HEK293 (cell line): ENCODE measurements around the gene TSEN2.

Experiments used
- CTCF ChIA-PET: fragments of 350-600 bp; formaldehyde crosslinking; extraction: SDS; loops from one replicate; lab custom pipeline; 2021; ENCODE audit warnings: antibody characterized with exemption; lab: Yijun Ruan, JAX
- POLR2A ChIA-PET: fragments of 300-600 bp; formaldehyde crosslinking; extraction: SDS; loops from one replicate; lab custom pipeline; 2020; ENCODE audit warnings: antibody characterized with exemption, inconsistent platforms; lab: Yijun Ruan, JAX
- H3K27ac ChIP-seq: fragments of 200-500 bp; sonication (Bioruptor generic); 2 replicates; pipeline ENCODE4 v1.5.1; 2014; ENCODE audit warnings: low read depth, low read length, control low read depth, inconsistent platforms; ENCODE audit errors: extremely low read depth
- H3K36me3 ChIP-seq, 2 experiments: fragments of 200-500 bp in 1 of 2; sonication (Bioruptor generic) in 1 of 2; 1 replicate in 1 of 2; 2 replicates in 1 of 2; pipeline ENCODE4 v1.5.1; 2014 to 2017; ENCODE audit warnings: inconsistent platforms in 2 of 2, low read length in 2 of 2; ENCODE audit not compliant: control insufficient read depth in 2 of 2, insufficient read depth in 1 of 2
- H3K4me1 ChIP-seq: fragments of 200-500 bp; sonication (Bioruptor generic); 2 replicates; pipeline ENCODE4 v1.5.1; 2014; ENCODE audit warnings: mild to moderate bottlenecking, low read length, inconsistent platforms; ENCODE audit not compliant: control insufficient read depth, insufficient read depth
- H3K4me3 ChIP-seq: 2 replicates; pipeline ENCODE4 v1.5.1; 2011; ENCODE audit warnings: low read depth, mild to moderate bottlenecking, control low read depth, low read length, moderate library complexity
- H3K9me3 ChIP-seq: fragments of 200-500 bp; sonication (Bioruptor generic); 2 replicates; pipeline ENCODE4 v1.5.1; 2014; ENCODE audit warnings: low read depth, low read length, inconsistent platforms; ENCODE audit not compliant: control insufficient read depth, insufficient read depth
- EGR2 ChIP-seq: fragments of 450-650 bp; formaldehyde crosslinking; IDR thresholded peaks from 2 replicates; pipeline ENCODE4 v1.5.1; 2016; ENCODE audit warnings: low read depth, missing biosample characterization, missing genetic modification characterization
- GLIS1 ChIP-seq: fragments of 450-650 bp; formaldehyde crosslinking; IDR thresholded peaks from 2 replicates; pipeline ENCODE4 v1.5.1; 2016; ENCODE audit warnings: missing biosample characterization, missing genetic modification characterization
- HOXC10 ChIP-seq: sonication (generic); formaldehyde crosslinking; IDR thresholded peaks from 2 replicates; pipeline ENCODE4 v1.8.1; 2023; ENCODE audit warnings: mild to moderate bottlenecking, missing genetic modification reagents
- KLF1 ChIP-seq: fragments of 450-650 bp; formaldehyde crosslinking; IDR thresholded peaks from 2 replicates; pipeline ENCODE4 v1.5.1; 2016; ENCODE audit warnings: missing biosample characterization, missing genetic modification characterization
- KLF7 ChIP-seq: fragments of 450-650 bp; formaldehyde crosslinking; IDR thresholded peaks from 2 replicates; pipeline ENCODE4 v1.5.1; 2016; ENCODE audit warnings: missing biosample characterization, missing genetic modification characterization, borderline replicate concordance
- SALL2 ChIP-seq: fragments of 450-650 bp; formaldehyde crosslinking; IDR thresholded peaks from 2 replicates; pipeline ENCODE4 v1.5.0; 2017; ENCODE audit warnings: missing biosample characterization, mild to moderate bottlenecking, missing genetic modification characterization, borderline replicate concordance
- SP3 ChIP-seq: fragments of 450-650 bp; formaldehyde crosslinking; IDR thresholded peaks from 2 replicates; pipeline ENCODE4 v1.5.1; 2016; ENCODE audit warnings: missing biosample characterization, missing genetic modification characterization
- ZBTB48 ChIP-seq: fragments of 450-650 bp; formaldehyde crosslinking; IDR thresholded peaks from 2 replicates; pipeline ENCODE4 v1.5.1; 2016; ENCODE audit warnings: missing biosample characterization, missing genetic modification characterization
- ZEB2 ChIP-seq: fragments of 450-650 bp; formaldehyde crosslinking; IDR thresholded peaks from 2 replicates; pipeline ENCODE4 v1.5.1; 2016; ENCODE audit warnings: missing biosample characterization, missing genetic modification characterization
- ZNF138 ChIP-seq: fragments of 450-650 bp; formaldehyde crosslinking; IDR thresholded peaks from 2 replicates; pipeline ENCODE4 v1.5.1; 2016; ENCODE audit warnings: missing biosample characterization, missing genetic modification characterization, borderline replicate concordance
- ZNF174 ChIP-seq: fragments of 450-650 bp; formaldehyde crosslinking; IDR thresholded peaks from 2 replicates; pipeline ENCODE4 v1.5.0; 2017; ENCODE audit warnings: missing biosample characterization, mild to moderate bottlenecking, missing genetic modification characterization
- ZNF202 ChIP-seq: fragments of 450-650 bp; formaldehyde crosslinking; IDR thresholded peaks from 2 replicates; pipeline ENCODE4 v1.5.1; 2016; ENCODE audit warnings: missing biosample characterization, missing genetic modification characterization, borderline replicate concordance
- ZNF211 ChIP-seq: fragments of 450-650 bp; formaldehyde crosslinking; IDR thresholded peaks from 2 replicates; pipeline ENCODE4 v1.5.1; 2016; ENCODE audit warnings: low read depth, missing biosample characterization, missing genetic modification characterization
- ZNF23 ChIP-seq: fragments of 450-650 bp; formaldehyde crosslinking; IDR thresholded peaks from 2 replicates; pipeline ENCODE4 v1.5.1; 2016; ENCODE audit warnings: missing biosample characterization, missing genetic modification characterization, borderline replicate concordance
- ZNF248 ChIP-seq: fragments of 450-650 bp; formaldehyde crosslinking; IDR thresholded peaks from 2 replicates; pipeline ENCODE4 v1.5.1; 2017; ENCODE audit warnings: missing biosample characterization, missing genetic modification characterization
- ZNF530 ChIP-seq: fragments of 450-650 bp; formaldehyde crosslinking; IDR thresholded peaks from 2 replicates; pipeline ENCODE4 v1.5.1; 2016; ENCODE audit warnings: low read depth, missing biosample characterization, missing genetic modification characterization
- ZNF561 ChIP-seq: fragments of 450-650 bp; IDR thresholded peaks from 2 replicates; pipeline ENCODE4 v1.5.1; 2018; ENCODE audit warnings: missing biosample characterization, missing genetic modification characterization, borderline replicate concordance
- ZNF600 ChIP-seq: fragments of 450-650 bp; formaldehyde crosslinking; IDR thresholded peaks from 2 replicates; pipeline ENCODE4 v1.5.1; 2016; ENCODE audit warnings: missing biosample characterization, missing genetic modification characterization
- ZNF610 ChIP-seq: fragments of 450-650 bp; formaldehyde crosslinking; IDR thresholded peaks from 2 replicates; pipeline ENCODE4 v1.5.1; 2016; ENCODE audit warnings: missing biosample characterization, missing genetic modification characterization, borderline replicate concordance
- ZNF621 ChIP-seq: fragments of 450-650 bp; formaldehyde crosslinking; IDR thresholded peaks from 2 replicates; pipeline ENCODE4 v1.5.1; 2017; ENCODE audit warnings: missing biosample characterization, missing genetic modification characterization
- ZNF677 ChIP-seq: fragments of 450-650 bp; IDR thresholded peaks from 2 replicates; pipeline ENCODE4 v1.5.0; 2018; ENCODE audit warnings: missing biosample characterization, mild to moderate bottlenecking, missing genetic modification characterization, moderate library complexity
- TF ChIP-seq, protein P1 (sequence below): fragments of 450-650 bp; formaldehyde crosslinking; IDR thresholded peaks from 2 replicates; pipeline ENCODE4 v1.5.1; 2016; ENCODE audit warnings: missing biosample characterization, missing genetic modification characterization
- TF ChIP-seq, protein P2 (sequence below): fragments of 450-650 bp; formaldehyde crosslinking; optimal IDR thresholded peaks from 2 replicates; pipeline ENCODE3; 2016; ENCODE audit warnings: missing biosample characterization, mild to moderate bottlenecking, missing genetic modification characterization
- TF ChIP-seq, protein P3 (sequence below): fragments of 450-650 bp; formaldehyde crosslinking; IDR thresholded peaks from 2 replicates; pipeline ENCODE4 v1.5.1; 2016; ENCODE audit warnings: missing biosample characterization, missing genetic modification characterization
- TF ChIP-seq, protein P4 (sequence below): fragments of 450-650 bp; formaldehyde crosslinking; IDR thresholded peaks from 2 replicates; pipeline ENCODE4 v1.5.1; 2016; ENCODE audit warnings: missing biosample characterization, missing genetic modification characterization
- TF ChIP-seq, protein P5 (sequence below): IDR thresholded peaks from 2 replicates; pipeline ENCODE4 v1.6.1; 2011; ENCODE audit warnings: mild to moderate bottlenecking, low read depth, low read length, borderline replicate concordance
- TF ChIP-seq, protein P6 (sequence below): fragments of 450-650 bp; formaldehyde crosslinking; IDR thresholded peaks from 2 replicates; pipeline ENCODE4 v1.5.1; 2017; ENCODE audit warnings: missing biosample characterization, missing genetic modification characterization

Gene TSEN2

DNA sequence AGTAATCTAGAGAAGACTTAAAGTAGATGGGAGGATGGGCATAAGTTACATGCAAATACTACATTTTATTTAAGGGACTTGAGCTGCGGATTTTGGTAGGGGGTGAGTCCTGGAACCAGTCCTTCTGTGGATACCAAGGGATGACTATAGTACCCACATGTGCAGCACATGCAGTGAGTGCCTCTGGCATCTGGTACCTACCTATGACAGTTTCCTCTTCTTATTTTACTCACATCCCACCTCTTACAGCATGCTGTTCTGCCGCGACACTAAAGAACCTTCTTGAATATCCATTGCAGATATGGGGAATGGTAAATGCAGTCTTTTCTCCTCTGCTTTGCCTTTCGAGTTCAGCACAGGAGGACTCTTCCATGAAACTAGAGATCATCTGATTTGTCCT lies 1.7 kb downstream of the TSEN2 start:
- TF ChIP-seq ZEB2 (tag by site-specific recombination) (no peak), ZNF138 (no peak), ZNF202 (tag by site-specific recombination) (no peak), SALL2 (tag by site-specific recombination) (no peak), ZNF621 (tag by site-specific recombination) (no peak), KLF7 (no peak), ZNF530 (tag by site-specific recombination) (no peak)
- Histone ChIP-seq H3K4me1 (peaks cover 12% of the 10 kb centered on the region; the same call in 1 of the 2 replicates), H3K27ac (no peak overlapping the region), H3K36me3 (peaks cover 0 to 32% of the 10 kb centered on the region in 2 experiments; a peak in 1 of 3 replicates), H3K9me3 (no peaks in the 10 kb centered on the region), H3K4me3 (no peak overlapping the region)
- ChIA-PET CTCF (interaction anchor here (0.6 to 3.6 kb wide), 2 partner anchors 9 to 56 kb away, joined by 3 to 15 read pairs; no protein-coding TSS in a partner anchor), POLR2A (no interaction called here)

DNA sequence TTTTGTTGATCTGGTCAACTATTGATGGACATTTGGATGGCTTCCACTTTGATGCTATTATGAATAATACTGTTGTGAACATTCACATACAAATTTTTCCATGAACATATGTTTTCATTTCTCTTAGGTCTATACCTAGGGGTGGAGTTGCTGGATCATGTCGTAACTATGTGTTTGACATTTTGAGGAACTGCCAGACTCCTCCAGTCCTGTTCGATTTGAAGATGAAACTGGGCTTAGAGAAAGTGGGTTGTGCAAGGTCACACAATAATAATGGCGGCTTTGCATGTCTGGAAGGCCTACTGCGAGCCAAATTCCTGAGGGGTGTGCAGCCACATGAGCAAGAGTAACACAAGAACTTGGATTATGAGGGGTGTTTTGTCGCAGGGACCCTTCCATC lies 2.6 kb downstream of the TSEN2 start:
- Histone ChIP-seq H3K36me3 (peaks cover 0 to 41% of the 10 kb centered on the region in 2 experiments; a peak in 1 of 3 replicates), H3K9me3 (no peaks in the 10 kb centered on the region), H3K4me1 (peaks cover 12% of the 10 kb centered on the region; the same call in 1 of the 2 replicates), H3K27ac (no peak overlapping the region), H3K4me3 (no peak overlapping the region)
- ChIA-PET POLR2A (no interaction called here), CTCF (interaction anchor here (0.6 to 3.6 kb wide), 2 partner anchors 8 to 55 kb away, joined by 3 to 15 read pairs; no protein-coding TSS in a partner anchor)
- TF ChIP-seq, protein P1, sequence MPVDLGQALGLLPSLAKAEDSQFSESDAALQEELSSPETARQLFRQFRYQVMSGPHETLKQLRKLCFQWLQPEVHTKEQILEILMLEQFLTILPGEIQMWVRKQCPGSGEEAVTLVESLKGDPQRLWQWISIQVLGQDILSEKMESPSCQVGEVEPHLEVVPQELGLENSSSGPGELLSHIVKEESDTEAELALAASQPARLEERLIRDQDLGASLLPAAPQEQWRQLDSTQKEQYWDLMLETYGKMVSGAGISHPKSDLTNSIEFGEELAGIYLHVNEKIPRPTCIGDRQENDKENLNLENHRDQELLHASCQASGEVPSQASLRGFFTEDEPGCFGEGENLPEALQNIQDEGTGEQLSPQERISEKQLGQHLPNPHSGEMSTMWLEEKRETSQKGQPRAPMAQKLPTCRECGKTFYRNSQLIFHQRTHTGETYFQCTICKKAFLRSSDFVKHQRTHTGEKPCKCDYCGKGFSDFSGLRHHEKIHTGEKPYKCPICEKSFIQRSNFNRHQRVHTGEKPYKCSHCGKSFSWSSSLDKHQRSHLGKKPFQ (tag by site-specific recombination): no peak
- TF ChIP-seq ZNF677 (tag by site-specific recombination) (no peak), KLF1 (no peak), ZNF248 (tag by site-specific recombination) (no peak), ZNF610 (tag by site-specific recombination) (no peak), ZNF23 (tag by site-specific recombination) (no peak), SP3 (tag by site-specific recombination) (no peak), ZNF600 (no peak), GLIS1 (tag by site-specific recombination) (no peak), HOXC10 (no peak), ZBTB48 (tag by site-specific recombination) (no peak), ZNF174 (tag by site-specific recombination) (no peak), ZNF561 (tag by site-specific recombination) (no peak), ZNF211 (tag by site-specific recombination) (no peak), EGR2 (tag by site-specific recombination) (no peak)
- TF ChIP-seq, protein P2, sequence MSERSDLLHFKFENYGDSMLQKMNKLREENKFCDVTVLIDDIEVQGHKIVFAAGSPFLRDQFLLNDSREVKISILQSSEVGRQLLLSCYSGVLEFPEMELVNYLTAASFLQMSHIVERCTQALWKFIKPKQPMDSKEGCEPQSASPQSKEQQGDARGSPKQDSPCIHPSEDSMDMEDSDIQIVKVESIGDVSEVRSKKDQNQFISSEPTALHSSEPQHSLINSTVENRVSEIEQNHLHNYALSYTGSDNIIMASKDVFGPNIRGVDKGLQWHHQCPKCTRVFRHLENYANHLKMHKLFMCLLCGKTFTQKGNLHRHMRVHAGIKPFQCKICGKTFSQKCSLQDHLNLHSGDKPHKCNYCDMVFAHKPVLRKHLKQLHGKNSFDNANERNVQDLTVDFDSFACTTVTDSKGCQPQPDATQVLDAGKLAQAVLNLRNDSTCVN (tag by site-specific recombination): no peak
- TF ChIP-seq, protein P3, sequence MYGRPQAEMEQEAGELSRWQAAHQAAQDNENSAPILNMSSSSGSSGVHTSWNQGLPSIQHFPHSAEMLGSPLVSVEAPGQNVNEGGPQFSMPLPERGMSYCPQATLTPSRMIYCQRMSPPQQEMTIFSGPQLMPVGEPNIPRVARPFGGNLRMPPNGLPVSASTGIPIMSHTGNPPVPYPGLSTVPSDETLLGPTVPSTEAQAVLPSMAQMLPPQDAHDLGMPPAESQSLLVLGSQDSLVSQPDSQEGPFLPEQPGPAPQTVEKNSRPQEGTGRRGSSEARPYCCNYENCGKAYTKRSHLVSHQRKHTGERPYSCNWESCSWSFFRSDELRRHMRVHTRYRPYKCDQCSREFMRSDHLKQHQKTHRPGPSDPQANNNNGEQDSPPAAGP (tag by site-specific recombination): no peak
- TF ChIP-seq, protein P4, sequence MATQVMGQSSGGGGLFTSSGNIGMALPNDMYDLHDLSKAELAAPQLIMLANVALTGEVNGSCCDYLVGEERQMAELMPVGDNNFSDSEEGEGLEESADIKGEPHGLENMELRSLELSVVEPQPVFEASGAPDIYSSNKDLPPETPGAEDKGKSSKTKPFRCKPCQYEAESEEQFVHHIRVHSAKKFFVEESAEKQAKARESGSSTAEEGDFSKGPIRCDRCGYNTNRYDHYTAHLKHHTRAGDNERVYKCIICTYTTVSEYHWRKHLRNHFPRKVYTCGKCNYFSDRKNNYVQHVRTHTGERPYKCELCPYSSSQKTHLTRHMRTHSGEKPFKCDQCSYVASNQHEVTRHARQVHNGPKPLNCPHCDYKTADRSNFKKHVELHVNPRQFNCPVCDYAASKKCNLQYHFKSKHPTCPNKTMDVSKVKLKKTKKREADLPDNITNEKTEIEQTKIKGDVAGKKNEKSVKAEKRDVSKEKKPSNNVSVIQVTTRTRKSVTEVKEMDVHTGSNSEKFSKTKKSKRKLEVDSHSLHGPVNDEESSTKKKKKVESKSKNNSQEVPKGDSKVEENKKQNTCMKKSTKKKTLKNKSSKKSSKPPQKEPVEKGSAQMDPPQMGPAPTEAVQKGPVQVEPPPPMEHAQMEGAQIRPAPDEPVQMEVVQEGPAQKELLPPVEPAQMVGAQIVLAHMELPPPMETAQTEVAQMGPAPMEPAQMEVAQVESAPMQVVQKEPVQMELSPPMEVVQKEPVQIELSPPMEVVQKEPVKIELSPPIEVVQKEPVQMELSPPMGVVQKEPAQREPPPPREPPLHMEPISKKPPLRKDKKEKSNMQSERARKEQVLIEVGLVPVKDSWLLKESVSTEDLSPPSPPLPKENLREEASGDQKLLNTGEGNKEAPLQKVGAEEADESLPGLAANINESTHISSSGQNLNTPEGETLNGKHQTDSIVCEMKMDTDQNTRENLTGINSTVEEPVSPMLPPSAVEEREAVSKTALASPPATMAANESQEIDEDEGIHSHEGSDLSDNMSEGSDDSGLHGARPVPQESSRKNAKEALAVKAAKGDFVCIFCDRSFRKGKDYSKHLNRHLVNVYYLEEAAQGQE (tag by site-specific recombination): no peak
- TF ChIP-seq, protein P5, sequence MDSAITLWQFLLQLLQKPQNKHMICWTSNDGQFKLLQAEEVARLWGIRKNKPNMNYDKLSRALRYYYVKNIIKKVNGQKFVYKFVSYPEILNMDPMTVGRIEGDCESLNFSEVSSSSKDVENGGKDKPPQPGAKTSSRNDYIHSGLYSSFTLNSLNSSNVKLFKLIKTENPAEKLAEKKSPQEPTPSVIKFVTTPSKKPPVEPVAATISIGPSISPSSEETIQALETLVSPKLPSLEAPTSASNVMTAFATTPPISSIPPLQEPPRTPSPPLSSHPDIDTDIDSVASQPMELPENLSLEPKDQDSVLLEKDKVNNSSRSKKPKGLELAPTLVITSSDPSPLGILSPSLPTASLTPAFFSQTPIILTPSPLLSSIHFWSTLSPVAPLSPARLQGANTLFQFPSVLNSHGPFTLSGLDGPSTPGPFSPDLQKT: no peak
- TF ChIP-seq, protein P6, sequence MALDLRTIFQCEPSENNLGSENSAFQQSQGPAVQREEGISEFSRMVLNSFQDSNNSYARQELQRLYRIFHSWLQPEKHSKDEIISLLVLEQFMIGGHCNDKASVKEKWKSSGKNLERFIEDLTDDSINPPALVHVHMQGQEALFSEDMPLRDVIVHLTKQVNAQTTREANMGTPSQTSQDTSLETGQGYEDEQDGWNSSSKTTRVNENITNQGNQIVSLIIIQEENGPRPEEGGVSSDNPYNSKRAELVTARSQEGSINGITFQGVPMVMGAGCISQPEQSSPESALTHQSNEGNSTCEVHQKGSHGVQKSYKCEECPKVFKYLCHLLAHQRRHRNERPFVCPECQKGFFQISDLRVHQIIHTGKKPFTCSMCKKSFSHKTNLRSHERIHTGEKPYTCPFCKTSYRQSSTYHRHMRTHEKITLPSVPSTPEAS (tag by site-specific recombination): no peak
